Stimulated activated CD8-positive, alpha-beta memory T cell treated with anti-CD3 and anti-CD28 coated beads, Interleukin-7, amount 100 ng/mL, for 1 hour (primary cell): ENCODE measurements around the gene LDAH.

Experiments used
- DNase-seq, 2 donors: peaks; one replicate each; pipeline ENCODE4 v3.0.0-alpha.2; 2020; ENCODE audit warnings: low read depth in 2 of 2

The LDAH gene

DNA sequence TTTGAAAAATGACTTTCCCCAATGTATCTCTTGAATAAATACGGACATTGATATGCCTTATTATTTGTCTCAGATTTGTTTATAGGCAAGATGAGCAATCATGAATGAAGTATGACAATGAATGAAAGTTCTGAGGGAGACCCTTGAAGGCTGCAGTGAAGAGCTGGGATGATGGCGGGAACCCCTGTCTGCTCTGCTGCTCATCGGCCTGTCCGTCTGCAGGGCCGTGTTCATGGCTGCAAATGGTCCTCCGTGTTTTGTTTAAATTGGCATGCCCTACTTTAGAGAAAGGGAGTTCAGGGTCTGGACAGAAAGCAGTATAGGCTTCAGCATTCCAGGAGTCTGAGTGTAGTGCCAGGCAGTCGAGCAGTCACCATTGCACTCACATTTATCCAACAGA lies 170.8 kb downstream of the LDAH start:
- DNase-seq, result no peak

- no peak for DNase-seq
These were observed 171.2 kb downstream of the LDAH start for GRCh38 chr2:20651731-20652099.

DNA sequence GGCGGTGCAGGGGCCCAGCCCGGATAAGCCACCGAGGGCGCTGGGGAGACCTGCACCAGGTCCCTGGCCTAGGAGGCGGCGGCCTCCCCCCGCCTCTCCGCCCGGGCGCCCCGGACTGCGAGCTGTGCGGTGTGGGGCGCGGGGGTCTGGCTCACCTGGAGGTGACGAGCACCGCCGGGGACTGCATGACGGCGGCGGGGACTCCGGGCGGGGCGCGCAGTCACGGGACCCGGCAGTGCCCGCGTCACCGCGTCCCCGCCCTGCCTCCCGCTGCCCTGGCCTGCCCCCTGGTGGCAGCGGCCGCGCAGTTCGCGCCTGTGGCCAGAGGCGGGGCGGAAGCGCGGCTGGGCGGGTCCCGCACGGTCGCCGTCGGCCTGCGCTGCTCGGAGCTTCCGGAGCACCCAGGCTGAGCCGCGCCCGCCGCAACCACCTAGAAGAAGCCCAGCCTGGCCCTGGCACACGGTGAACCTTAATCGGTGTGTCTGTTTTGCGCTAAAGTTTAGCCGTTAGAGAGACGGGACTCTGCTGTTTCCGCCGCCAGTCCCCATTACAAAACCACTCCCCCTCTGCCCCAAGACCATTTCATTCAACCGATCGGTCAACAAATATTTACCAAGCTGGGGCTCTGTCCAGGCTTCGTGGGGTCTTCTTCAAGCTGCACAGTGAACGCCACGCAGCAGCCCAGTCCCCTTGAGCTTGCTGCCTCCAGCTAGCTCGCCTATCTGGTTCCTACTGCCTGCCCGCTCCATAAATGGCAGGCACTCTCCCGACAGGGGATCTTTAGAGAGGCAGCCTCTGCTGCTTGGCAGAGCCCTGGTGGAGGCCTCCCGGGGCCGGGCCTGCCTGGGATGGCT lies 171.8 kb downstream of the LDAH start, which contains the start of gene HS1BP3:
Gene HS1BP3 (minus strand): TSS at position 222 of the 854 bp plus-strand sequence. CDS start 35 bp downstream, at position 187.
- peak; percentile 75 to 81 for DNase-seq

DNA sequence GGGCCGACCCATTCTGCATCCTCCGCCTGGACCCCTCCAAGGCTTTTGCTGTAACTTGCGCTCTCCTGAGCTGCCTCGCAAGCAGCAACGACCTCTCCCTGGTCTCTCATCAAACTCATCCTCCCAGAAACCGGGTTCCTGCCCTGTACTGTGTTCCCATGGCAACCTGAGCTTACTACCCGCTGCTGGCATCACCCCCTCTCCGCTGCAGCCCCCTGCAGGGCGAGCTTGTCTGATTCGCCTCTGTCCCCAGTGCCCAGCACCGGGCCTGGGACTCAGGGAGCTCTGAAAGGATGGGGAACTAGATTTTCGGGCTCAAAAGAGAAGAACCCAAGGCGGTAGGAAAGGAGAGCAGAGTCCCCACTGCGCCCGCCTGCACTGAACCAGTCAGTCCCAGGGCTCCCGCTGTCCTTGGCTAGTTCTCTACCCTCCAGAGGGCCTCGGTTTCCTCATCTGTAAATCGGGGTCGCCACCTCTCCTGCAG lies 172.5 kb downstream of the LDAH start:
- no peak for DNase-seq

GRCh38 chr2:20649976-20650375 lies 172.9 kb downstream of the LDAH start:
- no peak for DNase-seq

DNA sequence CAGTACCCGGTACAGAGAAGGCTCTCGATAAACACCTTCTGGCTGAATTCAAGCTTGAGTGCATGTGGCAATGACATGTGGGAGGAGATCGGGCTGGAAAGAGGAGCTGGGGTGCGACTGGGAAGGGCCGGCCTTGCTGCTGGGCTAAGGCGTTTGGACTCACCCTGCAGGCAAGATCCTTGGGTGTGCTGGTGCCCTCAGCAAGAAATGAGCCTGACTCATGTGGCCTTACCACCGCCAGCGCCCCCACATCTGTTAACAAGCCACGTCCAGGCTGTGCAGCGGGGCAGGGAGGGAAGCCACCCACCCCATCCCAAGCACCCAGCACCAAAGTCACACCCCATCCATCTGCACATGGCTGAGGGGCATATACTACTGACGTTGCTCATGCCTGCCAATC lies 173.3 kb downstream of the LDAH start:
- DNase-seq, result no peak

- DNase-seq, result no peak
These were observed 174.1 kb downstream of the LDAH start for GRCh38 chr2:20648831-20649230.

- no peak for DNase-seq
These were observed 174.7 kb downstream of the LDAH start for GRCh38 chr2:20648206-20648605.

GRCh38 chr2:20647738-20648137 lies 175.2 kb downstream of the LDAH start:
- no peak for DNase-seq

GRCh38 chr2:20647211-20647610 lies 175.7 kb downstream of the LDAH start:
- no peak for DNase-seq

- no peak for DNase-seq
These were observed 176.5 kb downstream of the LDAH start for GRCh38 chr2:20646446-20646845.

- no peak for DNase-seq
These were observed 177.1 kb downstream of the LDAH start for GRCh38 chr2:20645761-20646160.

- DNase-seq, result no peak
These were observed 177.6 kb downstream of the LDAH start for GRCh38 chr2:20645301-20645701.

GRCh38 chr2:20643826-20644225 lies 179.1 kb downstream of the LDAH start:
- DNase-seq, result no peak

- no peak for DNase-seq
These were observed 179.8 kb downstream of the LDAH start for GRCh38 chr2:20643060-20643459.

- peak; percentile 34 to 61 for DNase-seq
These were observed 180.6 kb downstream of the LDAH start for GRCh38 chr2:20642055-20642971.

DNA sequence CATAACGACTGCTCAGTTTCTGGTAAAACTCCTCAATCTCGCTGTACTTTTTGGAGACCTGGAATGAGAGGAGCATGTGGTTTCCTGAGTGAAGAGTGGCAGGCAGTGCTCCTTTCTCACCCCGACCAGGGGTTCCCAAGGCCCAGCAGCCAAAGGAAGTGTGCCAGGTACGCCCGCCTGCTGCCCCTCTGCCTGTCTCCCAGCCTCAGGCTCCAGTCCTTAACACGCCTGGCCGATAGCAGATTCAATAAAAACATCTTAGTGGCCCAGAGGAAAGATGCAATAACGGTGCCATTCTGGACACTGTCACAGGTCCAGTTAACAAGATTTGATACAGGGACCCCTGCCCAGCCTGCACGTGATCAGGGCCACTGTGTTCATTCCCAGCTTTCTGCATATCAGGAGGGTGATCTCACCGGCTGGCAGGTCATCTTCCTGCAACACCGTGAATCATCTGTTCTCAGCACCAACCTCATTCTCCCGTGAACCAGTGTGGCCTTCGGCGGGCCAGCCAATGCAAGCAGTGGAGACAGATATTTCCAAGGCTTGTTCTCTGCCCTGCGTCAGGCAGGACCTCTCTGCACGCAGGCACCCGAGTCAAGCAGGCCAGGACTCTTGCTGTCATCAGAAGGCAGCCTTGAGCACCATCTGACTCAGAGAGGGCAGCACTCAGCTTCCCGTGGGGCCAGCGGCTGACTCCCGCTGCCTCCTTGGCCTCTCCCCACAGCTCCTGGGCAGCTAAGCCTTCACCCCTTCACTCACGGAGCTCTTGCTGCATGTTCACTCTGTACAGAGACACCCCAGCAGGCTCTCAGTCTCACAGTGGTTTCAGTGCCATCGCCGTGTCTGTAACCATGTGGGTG lies 181.5 kb downstream of the LDAH start:
- DNase-seq, result no peak

DNA sequence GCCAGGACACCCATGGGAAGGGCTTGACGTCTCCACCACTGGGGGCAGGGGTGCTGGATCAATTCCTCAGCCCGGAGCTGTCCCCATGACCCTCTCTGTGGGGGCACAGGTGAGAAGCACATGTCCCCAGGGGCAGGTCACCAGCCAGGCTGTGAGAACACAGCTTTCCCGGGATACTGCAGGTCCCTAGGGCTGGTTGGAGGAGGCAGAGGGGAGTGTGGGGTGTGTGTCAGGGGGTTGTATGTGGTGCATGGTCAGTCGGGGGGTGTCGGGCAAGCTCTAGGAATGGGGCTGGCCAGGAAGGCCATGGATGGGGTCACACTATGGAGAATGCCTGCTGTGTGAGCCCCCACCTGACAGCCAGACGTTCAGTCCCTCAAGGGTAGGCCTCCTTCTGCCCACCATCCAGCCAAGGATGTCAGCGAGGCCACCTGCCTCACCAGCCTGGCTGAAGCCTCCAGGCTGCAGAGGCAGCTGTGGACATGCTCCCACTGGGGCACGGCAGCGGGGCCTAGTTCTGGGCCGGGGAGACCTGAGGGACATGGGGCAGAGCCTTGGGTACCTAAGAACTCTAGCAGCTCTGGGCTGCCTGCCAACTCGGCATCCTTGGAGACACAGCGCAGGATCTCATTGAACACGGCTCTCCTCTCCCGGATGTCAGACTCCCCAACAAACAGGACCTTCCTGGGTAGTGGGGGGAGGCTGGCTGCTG lies 182.3 kb downstream of the LDAH start:
- no peak for DNase-seq

DNA sequence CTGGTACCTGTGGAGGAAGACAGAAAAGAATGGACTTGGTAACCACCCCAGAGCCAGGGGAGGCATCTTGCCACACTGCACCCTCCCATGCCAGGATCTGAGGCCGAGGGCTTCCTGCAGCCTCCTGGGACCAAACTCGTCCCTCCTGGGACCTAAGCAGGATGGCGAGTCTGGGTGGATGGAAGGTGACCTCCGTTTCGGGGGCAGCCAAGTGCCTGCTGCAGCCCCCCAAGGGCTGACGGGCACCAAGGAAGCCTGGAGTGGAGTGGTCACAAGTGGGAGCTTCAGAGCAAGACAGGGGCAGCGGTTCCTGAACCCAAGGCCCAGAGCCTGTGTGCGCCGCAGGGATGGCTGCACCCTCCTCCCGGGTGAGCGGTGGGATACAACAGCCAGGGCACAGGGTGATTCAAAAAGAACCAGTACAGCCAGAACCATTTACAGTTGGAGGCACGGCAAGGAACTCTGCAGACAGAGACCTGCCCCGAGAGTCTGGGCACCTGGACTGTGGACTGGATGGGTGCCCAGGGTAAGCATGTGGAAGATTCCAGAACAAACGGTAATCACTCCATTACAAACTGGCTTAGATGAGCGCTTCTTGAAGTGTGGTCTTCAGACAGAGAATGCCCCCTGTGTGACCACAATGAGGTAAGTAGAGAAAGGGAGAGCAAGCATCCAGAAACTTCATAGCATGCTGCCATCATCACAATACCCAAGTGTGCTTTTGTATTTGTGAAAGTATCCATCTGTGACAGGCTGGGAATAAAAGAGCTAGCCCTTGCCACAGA lies 184.1 kb downstream of the LDAH start:
- DNase-seq, result no peak

GRCh38 chr2:20638014-20638413 lies 184.9 kb downstream of the LDAH start:
- no peak for DNase-seq
